HG03565 (cell line): ENCODE results near the gene SHTN1.
A peak's percentile ranks its signal among the peaks of the same experiment; 100 is the strongest.

Experiments
- ATAC-seq: cut with Tn5 transposase; IDR thresholded peaks from one replicate; pipeline ENCODE4 v1.9.1; 2021; ENCODE audit warnings: mild to moderate bottlenecking, moderate library complexity; ENCODE audit not compliant: unreplicated experiment

SHTN1 gene

GRCh38 chr10:117005026-117005526 is at the start of gene SHTN1:
SHTN1 (minus strand) TSS chr10:117005187; CDS start chr10:117005079, 108 bp downstream.
- peak; percentile 34 for ATAC-seq

GRCh38 chr10:117053482-117053881 is 48.5 kb upstream of the SHTN1 start:
- no peak for ATAC-seq

- ATAC-seq = no peak
Observed at GRCh38 chr10:117047947-117048346, 43.0 kb upstream of the SHTN1 start.

GRCh38 chr10:117016266-117016665 is 11.3 kb upstream of the SHTN1 start:
- ATAC-seq = no peak

- ATAC-seq = no peak
Observed at GRCh38 chr10:117014835-117015234, 9.8 kb upstream of the SHTN1 start.

GRCh38 chr10:117007080-117007479 is 2.1 kb upstream of the SHTN1 start:
- ATAC-seq = no peak

- no peak for ATAC-seq
Observed at GRCh38 chr10:117005527-117006055, 604 bp upstream of the SHTN1 start.

GRCh38 chr10:117004227-117005025 is 561 bp downstream of the SHTN1 start:
- ATAC-seq = peak; percentile 40

- no peak for ATAC-seq
Observed at GRCh38 chr10:117003336-117003735, 1.7 kb downstream of the SHTN1 start.

GRCh38 chr10:117002206-117002605 is 2.8 kb downstream of the SHTN1 start:
- no peak for ATAC-seq

GRCh38 chr10:117001144-117001543 is 3.8 kb downstream of the SHTN1 start:
- no peak for ATAC-seq

- ATAC-seq = no peak
Observed at GRCh38 chr10:117000580-117000979, 4.4 kb downstream of the SHTN1 start.

GRCh38 chr10:116998172-116998571 is 6.8 kb downstream of the SHTN1 start:
- no peak for ATAC-seq

- no peak for ATAC-seq
Observed at GRCh38 chr10:116997015-116997414, 8.0 kb downstream of the SHTN1 start.

- ATAC-seq = no peak
Observed at GRCh38 chr10:116995648-116996047, 9.3 kb downstream of the SHTN1 start.

- ATAC-seq = no peak
Observed at GRCh38 chr10:116994113-116994890, 10.7 kb downstream of the SHTN1 start.

GRCh38 chr10:116993610-116994009 is 11.4 kb downstream of the SHTN1 start:
- no peak for ATAC-seq

GRCh38 chr10:116992183-116992582 is 12.8 kb downstream of the SHTN1 start:
- no peak for ATAC-seq

- ATAC-seq = no peak
Observed at GRCh38 chr10:116990276-116990800, 14.6 kb downstream of the SHTN1 start.

- ATAC-seq = no peak
Observed at GRCh38 chr10:116989439-116989838, 15.5 kb downstream of the SHTN1 start.

- ATAC-seq = no peak
Observed at GRCh38 chr10:116988311-116988710, 16.7 kb downstream of the SHTN1 start.
